CMK (cell line): Measurements from ENCODE around the gene C2.
"Not testable (repeated sequence)": the region's sequence is repeated elsewhere in the genome, so short reads cannot be mapped to it uniquely, and the experiment has no call there.

ENCODE experiments used
- DNase-seq: peaks from one replicate; pipeline ENCODE4 v3.0.0-alpha.2; 2010; ENCODE audit warnings: low read depth

Gene C2

GRCh38 chr6:31979238-31979898 lies 51.9 kb downstream of the C2 start:
- DNase-seq: no peak

GRCh38 chr6:31980195-31980876 lies 52.8 kb downstream of the C2 start:
- not testable (repeated sequence) for DNase-seq

GRCh38 chr6:31980998-31981397 lies 53.5 kb downstream of the C2 start:
- DNase-seq: not testable (repeated sequence)

GRCh38 chr6:31981744-31982143 lies 54.2 kb downstream of the C2 start, which contains the start of gene C4A:
C4A (plus strand) TSS chr6:31982057; CDS start chr6:31982108, 51 bp downstream.
- DNase-seq: not testable (repeated sequence)

GRCh38 chr6:31989363-31989762 lies 61.8 kb downstream of the C2 start:
- not testable (repeated sequence) for DNase-seq

- not testable (repeated sequence) for DNase-seq
Measured at GRCh38 chr6:31994421-31994820, 66.9 kb downstream of the C2 start.
